ENCODE data around the gene ARHGEF33.

ARHGEF33 gene

GRCh38 chr2:39007875-39008504 is 118.3 kb downstream of the ARHGEF33 start:
- Histone ChIP-seq H3K9me3 (ENCODE audit: severe bottlenecking) (no peaks in the 10 kb centered on the region), H3K36me3 (ENCODE audit: low read depth) (peaks cover 47% of the 10 kb centered on the region), H3K27ac (ENCODE audit: poor library complexity, severe bottlenecking) (no peak overlapping the region), H3K27me3 (ENCODE audit: insufficient read depth, poor library complexity, severe bottlenecking) (no peaks in the 10 kb centered on the region), H3K4me3 (ENCODE audit: severe bottlenecking) (no peak overlapping the region), H3K4me1 (ENCODE audit: insufficient read depth, poor library complexity, severe bottlenecking) (no peaks in the 10 kb centered on the region)
- ATAC-seq (ENCODE audit: low read depth) (no peak), DNase-seq (ENCODE audit: low spot score) (no peak)
- no peak for TF ChIP-seq CTCF (IDR thresholded peaks at IDR 0.05; ENCODE audit: poor library complexity, severe bottlenecking)

- Histone ChIP-seq H3K4me3 (ENCODE audit: severe bottlenecking) (no peak overlapping the region), H3K36me3 (ENCODE audit: low read depth) (peaks cover 54% of the 10 kb centered on the region), H3K9me3 (ENCODE audit: severe bottlenecking) (no peaks in the 10 kb centered on the region), H3K27me3 (ENCODE audit: insufficient read depth, poor library complexity, severe bottlenecking) (no peaks in the 10 kb centered on the region), H3K4me1 (ENCODE audit: insufficient read depth, poor library complexity, severe bottlenecking) (no peaks in the 10 kb centered on the region), H3K27ac (ENCODE audit: poor library complexity, severe bottlenecking) (no peak overlapping the region)
- no peak for TF ChIP-seq CTCF (IDR thresholded peaks at IDR 0.05; ENCODE audit: poor library complexity, severe bottlenecking)
- no peak for ATAC-seq (ENCODE audit: low read depth)
- DNase-seq (ENCODE audit: low spot score): no peak
Measured at GRCh38 chr2:39008665-39009064, 119.0 kb downstream of the ARHGEF33 start.

- H3K4me1 ChIP-seq (ENCODE audit: insufficient read depth, poor library complexity, severe bottlenecking): no peaks in the 10 kb centered on the region
- no peaks in the 10 kb centered on the region for H3K27me3 ChIP-seq (ENCODE audit: insufficient read depth, poor library complexity, severe bottlenecking)
- no peak overlapping the region for H3K27ac ChIP-seq (ENCODE audit: poor library complexity, severe bottlenecking)
- peaks cover 3% of the 10 kb centered on the region for H3K9me3 ChIP-seq (ENCODE audit: severe bottlenecking)
- ATAC-seq (ENCODE audit: low read depth): no peak
- TF ChIP-seq CTCF (IDR thresholded peaks at IDR 0.05; ENCODE audit: poor library complexity, severe bottlenecking): no peak
- H3K36me3 ChIP-seq (ENCODE audit: low read depth): peaks cover 36% of the 10 kb centered on the region
- H3K4me3 ChIP-seq (ENCODE audit: severe bottlenecking): no peak overlapping the region
- DNase-seq (ENCODE audit: low spot score): no peak
Measured at GRCh38 chr2:39013871-39014270, 124.2 kb downstream of the ARHGEF33 start.

- TF ChIP-seq CTCF (IDR thresholded peaks at IDR 0.05; ENCODE audit: poor library complexity, severe bottlenecking): no peak
- ATAC-seq (ENCODE audit: low read depth): no peak
- H3K4me3 ChIP-seq (ENCODE audit: severe bottlenecking): no peak overlapping the region
- peaks cover 3% of the 10 kb centered on the region for H3K9me3 ChIP-seq (ENCODE audit: severe bottlenecking)
- H3K36me3 ChIP-seq (ENCODE audit: low read depth): peaks cover 36% of the 10 kb centered on the region
- H3K27ac ChIP-seq (ENCODE audit: poor library complexity, severe bottlenecking): no peak overlapping the region
- H3K27me3 ChIP-seq (ENCODE audit: insufficient read depth, poor library complexity, severe bottlenecking): no peaks in the 10 kb centered on the region
- H3K4me1 ChIP-seq (ENCODE audit: insufficient read depth, poor library complexity, severe bottlenecking): no peaks in the 10 kb centered on the region
- no peak for DNase-seq (ENCODE audit: low spot score)
Measured at GRCh38 chr2:39015424-39015823, 125.7 kb downstream of the ARHGEF33 start.

- peaks cover 3% of the 10 kb centered on the region for H3K9me3 ChIP-seq (ENCODE audit: severe bottlenecking)
- DNase-seq (ENCODE audit: low spot score) (no peak), ATAC-seq (ENCODE audit: low read depth) (no peak)
- H3K36me3 ChIP-seq (ENCODE audit: low read depth): peaks cover 43% of the 10 kb centered on the region
- no peak for TF ChIP-seq CTCF (IDR thresholded peaks at IDR 0.05; ENCODE audit: poor library complexity, severe bottlenecking)
- no peak overlapping the region for H3K4me3 ChIP-seq (ENCODE audit: severe bottlenecking)
- no peak overlapping the region for H3K27ac ChIP-seq (ENCODE audit: poor library complexity, severe bottlenecking)
- H3K4me1 ChIP-seq (ENCODE audit: insufficient read depth, poor library complexity, severe bottlenecking): no peaks in the 10 kb centered on the region
- H3K27me3 ChIP-seq (ENCODE audit: insufficient read depth, poor library complexity, severe bottlenecking): no peaks in the 10 kb centered on the region
Measured at GRCh38 chr2:39017334-39017733, 127.7 kb downstream of the ARHGEF33 start.
